Measurements from ENCODE around the gene BBIP1. TPM values are rescaled to one million over a fixed set of nuclear protein-coding genes. Genes with fewer than 3 reads are reported as not detected.
"Not testable (repeated sequence)": the region's sequence is repeated elsewhere in the genome, so short reads cannot be mapped to it uniquely, and the experiment has no call there.

Gene BBIP1
- total and polyA plus RNA-seq, 10 of the 15 experiments (the other 5 are each of a cell fraction or from before 2014, with no cell fraction given): 13.8 to 40.8 (median 31.3) TPM

DNA sequence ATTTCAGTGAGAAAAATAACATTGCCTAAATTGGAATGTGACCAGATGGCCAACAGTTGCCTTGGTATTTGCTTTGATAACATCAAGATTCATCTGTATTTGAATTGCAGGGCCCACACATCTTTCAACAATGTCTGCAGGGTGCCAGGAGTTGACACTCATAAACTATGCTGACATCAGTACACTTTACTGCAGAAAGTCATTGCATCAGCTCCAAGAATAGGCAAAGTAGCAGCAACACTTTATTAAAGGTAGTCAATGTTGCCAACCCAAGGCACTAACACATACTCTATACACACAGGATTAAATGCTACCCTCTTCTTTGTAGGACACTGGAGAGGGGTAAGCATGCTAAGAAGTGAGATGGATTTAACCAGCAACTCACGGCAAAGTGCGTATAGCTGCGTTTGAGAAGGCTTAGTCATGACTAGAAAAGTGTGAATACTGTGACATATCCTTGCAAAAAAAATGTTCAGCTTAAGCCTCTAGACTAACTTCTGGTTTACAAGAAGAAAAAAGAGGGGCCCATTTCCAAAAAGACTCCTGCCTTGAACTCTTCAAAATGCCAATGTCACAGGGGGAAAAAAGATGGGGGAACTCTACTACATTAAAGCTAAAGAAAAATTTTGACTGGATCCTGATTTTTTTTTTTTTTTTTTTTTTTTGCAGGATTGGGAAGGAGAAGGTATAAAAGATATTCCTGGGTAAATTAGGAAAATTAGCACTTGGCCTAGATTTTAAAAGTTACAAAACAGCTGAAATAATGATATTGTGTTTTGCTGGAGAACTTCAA lies 2.2 kb downstream of the BBIP1 start:
- H2AFZ ChIP-seq (ENCODE audit: control insufficient read depth, low read depth, low read length): no peak overlapping the region
- ChIA-PET POLR2A (interaction anchor here (0.5 to 3.3 kb wide), 16 partner anchors 9 to 783 kb away, joined by 3 to 19 read pairs (median 5); no protein-coding TSS in a partner anchor), RAD21 (ENCODE audit: unreplicated experiment) (interaction anchor here (0.6 to 4.5 kb wide), 13 partner anchors 11 to 303 kb away, joined by 3 to 33 read pairs (median 4); no protein-coding TSS in a partner anchor), SMC1A (ENCODE audit: uncharacterized antibody, unreplicated experiment) (interaction anchor here (0.6 to 6.4 kb wide), 17 partner anchors 12 to 459 kb away, joined by 3 to 48 read pairs (median 6); partner anchors contain the start of gene PDCD4), CTCF (interaction anchor here (0.7 to 3.6 kb wide), 7 partner anchors 11 to 245 kb away, joined by 3 to 27 read pairs (median 3); no protein-coding TSS in a partner anchor)
- H3K4me1 ChIP-seq (ENCODE audit: control insufficient read depth, insufficient read depth, low read length): peaks cover 7% of the 10 kb centered on the region; the same call in 1 of the 2 replicates
- WGBS (ENCODE audit: insufficient coverage, insufficient replicate concordance, low lambda C conversion rate, missing lambda C conversion rate): 97% methylated on average over 3 of the region's 3 CpGs
- TF ChIP-seq YY1 (IDR thresholded peaks at IDR 0.05; ENCODE audit: low read depth, low read length) (no peak), RCOR1 (conservative IDR thresholded peaks at IDR 0.05; ENCODE audit: low read depth, low read length) (no peak), TCF7 (IDR thresholded peaks at IDR 0.05; ENCODE audit: borderline replicate concordance) (no peak), RFX5 (IDR thresholded peaks at IDR 0.05; ENCODE audit: low read depth, low read length) (no peak)
- TF ChIP-seq, protein P1, sequence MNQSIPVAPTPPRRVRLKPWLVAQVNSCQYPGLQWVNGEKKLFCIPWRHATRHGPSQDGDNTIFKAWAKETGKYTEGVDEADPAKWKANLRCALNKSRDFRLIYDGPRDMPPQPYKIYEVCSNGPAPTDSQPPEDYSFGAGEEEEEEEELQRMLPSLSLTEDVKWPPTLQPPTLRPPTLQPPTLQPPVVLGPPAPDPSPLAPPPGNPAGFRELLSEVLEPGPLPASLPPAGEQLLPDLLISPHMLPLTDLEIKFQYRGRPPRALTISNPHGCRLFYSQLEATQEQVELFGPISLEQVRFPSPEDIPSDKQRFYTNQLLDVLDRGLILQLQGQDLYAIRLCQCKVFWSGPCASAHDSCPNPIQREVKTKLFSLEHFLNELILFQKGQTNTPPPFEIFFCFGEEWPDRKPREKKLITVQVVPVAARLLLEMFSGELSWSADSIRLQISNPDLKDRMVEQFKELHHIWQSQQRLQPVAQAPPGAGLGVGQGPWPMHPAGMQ (IDR thresholded peaks at IDR 0.05; ENCODE audit: borderline replicate concordance): no peak
- TF ChIP-seq, protein P2, sequence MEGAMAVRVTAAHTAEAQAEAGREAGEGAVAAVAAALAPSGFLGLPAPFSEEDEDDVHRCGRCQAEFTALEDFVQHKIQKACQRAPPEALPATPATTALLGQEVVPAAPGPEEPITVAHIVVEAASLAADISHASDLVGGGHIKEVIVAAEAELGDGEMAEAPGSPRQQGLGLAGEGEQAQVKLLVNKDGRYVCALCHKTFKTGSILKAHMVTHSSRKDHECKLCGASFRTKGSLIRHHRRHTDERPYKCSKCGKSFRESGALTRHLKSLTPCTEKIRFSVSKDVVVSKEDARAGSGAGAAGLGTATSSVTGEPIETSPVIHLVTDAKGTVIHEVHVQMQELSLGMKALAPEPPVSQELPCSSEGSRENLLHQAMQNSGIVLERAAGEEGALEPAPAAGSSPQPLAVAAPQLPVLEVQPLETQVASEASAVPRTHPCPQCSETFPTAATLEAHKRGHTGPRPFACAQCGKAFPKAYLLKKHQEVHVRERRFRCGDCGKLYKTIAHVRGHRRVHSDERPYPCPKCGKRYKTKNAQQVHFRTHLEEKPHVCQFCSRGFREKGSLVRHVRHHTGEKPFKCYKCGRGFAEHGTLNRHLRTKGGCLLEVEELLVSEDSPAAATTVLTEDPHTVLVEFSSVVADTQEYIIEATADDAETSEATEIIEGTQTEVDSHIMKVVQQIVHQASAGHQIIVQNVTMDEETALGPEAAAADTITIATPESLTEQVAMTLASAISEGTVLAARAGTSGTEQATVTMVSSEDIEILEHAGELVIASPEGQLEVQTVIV (IDR thresholded peaks at IDR 0.05; ENCODE audit: borderline replicate concordance, partially characterized antibody): no peak
- no peaks in the 10 kb centered on the region for H3K27me3 ChIP-seq (replicated peaks in 1 of 2; ENCODE audit: control insufficient read depth in 2 of 2, insufficient read depth in 2 of 2, low read length in 1 of 2)
- no peaks in the 10 kb centered on the region for H3K9me3 ChIP-seq (replicated peaks; ENCODE audit: control insufficient read depth, insufficient read depth, low read length)
- DNase-seq (ENCODE audit: low read depth, low spot score) (no peak), FAIRE-seq (no peak), ATAC-seq (no peak)
- H3K79me2 ChIP-seq (ENCODE audit: control insufficient read depth, insufficient read depth, low read length): peaks cover 29% of the 10 kb centered on the region
- H3K9ac ChIP-seq (ENCODE audit: control insufficient read depth, insufficient read depth, low read length): no peak overlapping the region
- H4K20me1 ChIP-seq (ENCODE audit: control insufficient read depth, insufficient read depth): no peaks in the 10 kb centered on the region
- no peak overlapping the region for H3K4me2 ChIP-seq (ENCODE audit: control insufficient read depth, insufficient read depth)
- intact Hi-C loops (cut with micrococcal nuclease; ENCODE audit: unreplicated experiment) (no loop called here), in situ Hi-C loops (cut with MboI) (no loop called here)
- no peak overlapping the region for H3K27ac ChIP-seq (ENCODE audit: control insufficient read depth, insufficient read depth)
- no peak overlapping the region for H3K4me3 ChIP-seq
- no TSS peak for BruUV-seq (replicated peaks)
- H3K36me3 ChIP-seq (ENCODE audit: control insufficient read depth in 2 of 2, insufficient read depth in 2 of 2, low read length in 1 of 2): no peaks in the 10 kb centered on the region

DNA sequence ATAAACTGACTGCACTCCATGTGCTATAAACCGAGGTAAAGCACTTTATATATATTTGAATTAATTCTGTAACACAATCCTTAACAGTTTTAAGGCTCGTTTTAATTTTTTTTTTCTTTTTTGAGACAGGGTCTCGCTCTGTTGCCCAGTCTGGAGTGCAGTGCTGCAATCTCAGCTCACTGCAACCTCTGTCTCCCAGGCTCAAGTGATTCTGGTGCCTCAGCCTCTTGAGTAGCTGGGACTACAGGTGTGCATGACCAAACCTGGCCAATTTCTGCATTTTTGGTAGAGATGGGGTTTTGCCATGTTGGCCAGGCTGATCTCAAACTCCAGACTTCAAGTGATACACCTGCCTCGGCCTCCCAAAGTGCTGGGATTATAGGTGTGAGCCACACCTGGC lies 3.4 kb downstream of the BBIP1 start:
- peak overlapping the region; percentile 57; the same call in 1 of the 2 replicates for H3K4me2 ChIP-seq (ENCODE audit: control insufficient read depth, insufficient read depth)
- H3K4me1 ChIP-seq (ENCODE audit: control insufficient read depth, insufficient read depth, low read length); H3K4me3 ChIP-seq; FAIRE-seq; intact Hi-C loops (cut with micrococcal nuclease; ENCODE audit: unreplicated experiment); POLR2A ChIA-PET; in situ Hi-C loops (cut with MboI); DNase-seq (ENCODE audit: low read depth, low spot score); H3K9me3 ChIP-seq (replicated peaks; ENCODE audit: control insufficient read depth, insufficient read depth, low read length); H3K27me3 ChIP-seq (replicated peaks in 1 of 2; ENCODE audit: control insufficient read depth in 2 of 2, insufficient read depth in 2 of 2, low read length in 1 of 2); H3K36me3 ChIP-seq (ENCODE audit: control insufficient read depth in 2 of 2, insufficient read depth in 2 of 2, low read length in 1 of 2); H3K27ac ChIP-seq (ENCODE audit: control insufficient read depth, insufficient read depth); BruUV-seq (replicated peaks); H3K9ac ChIP-seq (ENCODE audit: control insufficient read depth, insufficient read depth, low read length); ATAC-seq; H2AFZ ChIP-seq (ENCODE audit: control insufficient read depth, low read depth, low read length); H4K20me1 ChIP-seq (ENCODE audit: control insufficient read depth, insufficient read depth): not testable (repeated sequence)
- CTCF ChIA-PET: interaction anchor here (1.0 kb wide), 1 partner anchor 38 kb away, joined by 3 read pairs; no protein-coding TSS in a partner anchor
- RAD21 ChIA-PET (ENCODE audit: unreplicated experiment): interaction anchor here (1.4 to 1.5 kb wide), 2 partner anchors 19 to 112 kb away, joined by 5 to 8 read pairs; no protein-coding TSS in a partner anchor
- WGBS (ENCODE audit: insufficient coverage, insufficient replicate concordance, low lambda C conversion rate, missing lambda C conversion rate): 72% methylated on average over 4 of the region's 4 CpGs
- SMC1A ChIA-PET (ENCODE audit: uncharacterized antibody, unreplicated experiment): interaction anchor here (1.4 to 3.1 kb wide), 6 partner anchors 15 to 112 kb away, joined by 3 to 27 read pairs (median 6); no protein-coding TSS in a partner anchor
- peaks cover 17% of the 10 kb centered on the region for H3K79me2 ChIP-seq (ENCODE audit: control insufficient read depth, insufficient read depth, low read length)

Measured in GM12878 (cell line).